AG04449 (cell line): ENCODE data around the gene METTL25.

Source experiments
- CTCF ChIA-PET: fragments of 350-600 bp; formaldehyde crosslinking; extraction: SDS; loops from one replicate; lab custom pipeline; 2021; ENCODE audit warnings: antibody characterized with exemption; lab: Yijun Ruan, JAX
- POLR2A ChIA-PET: fragments of 400-600, 350-600 bp; formaldehyde crosslinking; extraction: SDS; loops from one replicate; lab custom pipeline; 2020; ENCODE audit warnings: antibody characterized with exemption, inconsistent platforms; lab: Yijun Ruan, JAX
- DNase-seq: peaks from one replicate; pipeline ENCODE4 v3.0.0-alpha.2; 2010; ENCODE audit warnings: low read depth, low spot score
- H3K4me3 ChIP-seq: 2 replicates; pipeline ENCODE4 v1.5.1; 2011; ENCODE audit warnings: low read depth, mild to moderate bottlenecking, control low read depth, low read length
- TF ChIP-seq, protein P1 (sequence below): IDR thresholded peaks from one replicate; pipeline ENCODE4 v1.5.1; 2011; ENCODE audit warnings: mild to moderate bottlenecking, moderate library complexity, low read length, control low read depth, inconsistent platforms; ENCODE audit not compliant: insufficient read depth; ENCODE audit errors: missing control alignments

METTL25 gene

GRCh38 chr12:82358200-82359114 is at the start of gene METTL25, which contains the start of gene CCDC59:
TSS of gene METTL25 (plus strand) at chr12:82358529. CDS start at chr12:82358566, 37 bp downstream.
TSS of gene CCDC59 (minus strand) at chr12:82358387. CDS start at chr12:82358376, 11 bp downstream.
- CTCF ChIA-PET = interaction anchor here (0.6 to 2.9 kb wide), 22 partner anchors 9 to 1716 kb away, joined by 3 to 31 read pairs (median 4); no protein-coding TSS in a partner anchor
- POLR2A ChIA-PET = no interaction called here
- TF ChIP-seq, protein P1, sequence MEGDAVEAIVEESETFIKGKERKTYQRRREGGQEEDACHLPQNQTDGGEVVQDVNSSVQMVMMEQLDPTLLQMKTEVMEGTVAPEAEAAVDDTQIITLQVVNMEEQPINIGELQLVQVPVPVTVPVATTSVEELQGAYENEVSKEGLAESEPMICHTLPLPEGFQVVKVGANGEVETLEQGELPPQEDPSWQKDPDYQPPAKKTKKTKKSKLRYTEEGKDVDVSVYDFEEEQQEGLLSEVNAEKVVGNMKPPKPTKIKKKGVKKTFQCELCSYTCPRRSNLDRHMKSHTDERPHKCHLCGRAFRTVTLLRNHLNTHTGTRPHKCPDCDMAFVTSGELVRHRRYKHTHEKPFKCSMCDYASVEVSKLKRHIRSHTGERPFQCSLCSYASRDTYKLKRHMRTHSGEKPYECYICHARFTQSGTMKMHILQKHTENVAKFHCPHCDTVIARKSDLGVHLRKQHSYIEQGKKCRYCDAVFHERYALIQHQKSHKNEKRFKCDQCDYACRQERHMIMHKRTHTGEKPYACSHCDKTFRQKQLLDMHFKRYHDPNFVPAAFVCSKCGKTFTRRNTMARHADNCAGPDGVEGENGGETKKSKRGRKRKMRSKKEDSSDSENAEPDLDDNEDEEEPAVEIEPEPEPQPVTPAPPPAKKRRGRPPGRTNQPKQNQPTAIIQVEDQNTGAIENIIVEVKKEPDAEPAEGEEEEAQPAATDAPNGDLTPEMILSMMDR = peak; percentile 95
- DNase-seq = peak; percentile 91
- H3K4me3 ChIP-seq = peak within 1 kb of the TSS; percentile 93

GRCh38 chr12:82314406-82314892 is 43.9 kb upstream of the METTL25 start:
- POLR2A ChIA-PET = no interaction called here
- CTCF ChIA-PET = no interaction called here
- H3K4me3 ChIP-seq = no peak overlapping the region
- no peak for DNase-seq
- TF ChIP-seq, protein P1 = no peak

GRCh38 chr12:82319276-82319675 is 39.1 kb upstream of the METTL25 start:
- no peak for DNase-seq
- TF ChIP-seq, protein P1 = no peak
- CTCF ChIA-PET = no interaction called here
- H3K4me3 ChIP-seq = no peak overlapping the region
- POLR2A ChIA-PET = no interaction called here

DNA sequence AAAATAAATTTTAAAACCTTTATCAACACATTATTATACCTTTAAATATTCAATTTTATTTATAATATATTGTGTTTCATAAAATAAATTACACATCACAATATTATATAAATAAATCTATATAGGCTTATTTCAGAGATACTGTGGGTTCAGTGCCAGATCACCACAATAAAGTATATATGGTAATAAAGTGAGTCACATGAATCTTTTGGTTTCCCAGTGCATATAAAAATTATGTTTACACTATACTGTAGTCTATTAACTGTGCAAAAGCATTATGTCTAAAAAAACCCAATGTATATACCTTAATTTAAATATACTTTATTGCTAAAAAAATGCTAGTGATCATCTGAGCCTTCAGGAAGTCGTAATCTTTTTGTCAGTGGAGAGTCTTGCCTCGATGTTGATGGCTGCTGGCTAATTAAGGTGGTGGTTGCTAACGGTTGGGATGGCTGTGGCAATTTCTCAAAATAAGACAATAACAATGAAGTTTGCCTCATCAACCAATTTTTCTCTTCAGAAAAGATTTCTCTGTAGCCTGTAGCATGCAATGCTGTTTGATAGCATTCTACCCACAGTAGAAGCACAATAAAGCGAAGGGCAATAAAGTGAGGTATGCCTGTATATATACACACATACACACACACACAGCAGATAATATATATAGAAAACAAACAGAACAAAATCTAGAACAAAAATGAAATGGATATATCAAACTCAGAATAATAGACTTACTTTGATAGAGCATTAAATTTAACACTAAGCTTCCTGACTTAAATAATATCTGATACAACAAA is 32.6 kb upstream of the METTL25 start:
- TF ChIP-seq, protein P1 = no peak
- ChIA-PET CTCF (interaction anchor here (1.2 kb wide), 1 partner anchor 33 kb away, joined by 3 read pairs; the partner anchor contains the start of genes CCDC59 and METTL25), POLR2A (no interaction called here)

DNA sequence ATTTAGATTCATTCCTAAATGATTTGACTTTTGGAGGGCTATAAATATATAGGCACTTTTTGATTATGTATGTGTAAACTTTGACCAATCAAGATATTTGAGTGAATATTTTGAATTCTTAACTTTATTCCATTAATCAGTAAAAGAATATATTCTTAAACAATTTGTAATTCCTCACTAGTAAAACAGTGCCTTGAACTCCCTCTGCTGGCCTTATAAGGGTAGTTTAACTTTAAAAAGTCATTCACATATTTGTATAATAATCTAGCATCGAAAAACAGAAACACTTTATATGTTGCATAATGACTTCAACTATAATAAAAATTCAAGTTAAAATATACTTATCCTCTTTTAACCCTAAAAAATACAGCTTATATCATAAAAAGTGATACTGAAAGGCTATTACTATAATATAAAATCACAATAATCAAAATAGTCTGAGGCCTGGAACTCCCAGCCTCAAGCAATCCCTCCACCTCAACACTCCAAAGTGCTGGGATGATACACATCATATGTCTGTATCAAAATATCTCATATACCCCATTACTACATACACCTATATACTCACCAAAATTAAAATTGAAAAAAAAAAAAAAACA is 31.3 kb upstream of the METTL25 start:
- no peak for DNase-seq
- ChIA-PET POLR2A (no interaction called here), CTCF (interaction anchor here (0.7 to 1.6 kb wide), 5 partner anchors 22 to 683 kb away, joined by 3 to 6 read pairs (median 4); partner anchors contain the start of genes CCDC59 and METTL25)
- H3K4me3 ChIP-seq = no peak overlapping the region
- TF ChIP-seq, protein P1 = peak; percentile 28

More for the DNA sequence above, 32.6 kb upstream of the METTL25 start:
- no peak overlapping the region for H3K4me3 ChIP-seq
- DNase-seq = no peak
